Measurements from ENCODE around the gene GVQW3.

Gene GVQW3

DNA sequence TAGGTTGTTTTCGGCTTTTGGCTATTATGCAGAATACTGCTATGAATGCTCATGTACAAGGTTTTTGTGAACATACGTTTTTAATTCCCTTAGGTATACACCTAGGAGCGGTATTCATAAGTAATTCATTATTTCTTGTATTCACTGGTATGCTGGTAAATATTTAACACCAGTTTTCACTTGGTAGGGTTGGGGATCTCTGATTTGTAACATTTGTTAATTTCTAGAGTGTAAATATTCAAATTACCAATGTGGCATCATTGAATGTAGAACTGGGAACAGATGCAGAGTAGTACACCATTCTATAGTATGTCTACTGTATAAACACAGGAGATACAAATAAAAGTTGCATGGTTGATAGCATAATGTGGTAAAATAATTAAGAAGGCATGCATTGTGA, 16.3 kb downstream of the GVQW3 start:
- TF ChIP-seq KLF10 (tag by site-specific recombination; IDR thresholded peaks at IDR 0.05): no peak
- TF ChIP-seq ZSCAN30 (tag by site-specific recombination; IDR thresholded peaks at IDR 0.05): no peak
- TF ChIP-seq, protein P1, sequence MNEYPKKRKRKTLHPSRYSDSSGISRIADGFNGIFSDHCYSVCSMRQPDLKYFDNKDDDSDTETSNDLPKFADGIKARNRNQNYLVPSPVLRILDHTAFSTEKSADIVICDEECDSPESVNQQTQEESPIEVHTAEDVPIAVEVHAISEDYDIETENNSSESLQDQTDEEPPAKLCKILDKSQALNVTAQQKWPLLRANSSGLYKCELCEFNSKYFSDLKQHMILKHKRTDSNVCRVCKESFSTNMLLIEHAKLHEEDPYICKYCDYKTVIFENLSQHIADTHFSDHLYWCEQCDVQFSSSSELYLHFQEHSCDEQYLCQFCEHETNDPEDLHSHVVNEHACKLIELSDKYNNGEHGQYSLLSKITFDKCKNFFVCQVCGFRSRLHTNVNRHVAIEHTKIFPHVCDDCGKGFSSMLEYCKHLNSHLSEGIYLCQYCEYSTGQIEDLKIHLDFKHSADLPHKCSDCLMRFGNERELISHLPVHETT (tag by site-specific recombination; IDR thresholded peaks at IDR 0.05): no peak
- no peak for TF ChIP-seq ZNF239 (tag by site-specific recombination; IDR thresholded peaks at IDR 0.05)
- no peak for TF ChIP-seq ZNF211 (tag by site-specific recombination; IDR thresholded peaks at IDR 0.05; ENCODE audit: low read depth)
- no peak for TF ChIP-seq ZNF785 (tag by site-specific recombination; IDR thresholded peaks at IDR 0.05)
- no peak for TF ChIP-seq ZBTB1 (tag by site-specific recombination; IDR thresholded peaks at IDR 0.05)
- no peak for TF ChIP-seq ZNF48 (tag by site-specific recombination; IDR thresholded peaks at IDR 0.05)
- no peak for TF ChIP-seq ZNF274 (IDR thresholded peaks at IDR 0.05; ENCODE audit: low read length)
- TF ChIP-seq ZNF274 (tag by site-specific recombination; IDR thresholded peaks at IDR 0.05; ENCODE audit: borderline replicate concordance): no peak
- no peak for TF ChIP-seq WT1 (tag by site-specific recombination; IDR thresholded peaks at IDR 0.05)
- no peak for TF ChIP-seq ZNF776 (tag by site-specific recombination; IDR thresholded peaks at IDR 0.05; ENCODE audit: borderline replicate concordance)
- no peak for TF ChIP-seq SETDB1 (IDR thresholded peaks at IDR 0.05; ENCODE audit: insufficient read length, low read length)
- TF ChIP-seq ZNF121 (tag by site-specific recombination; IDR thresholded peaks at IDR 0.05): no peak
- TF ChIP-seq PRDM10 (tag by site-specific recombination; IDR thresholded peaks at IDR 0.05): no peak
- TF ChIP-seq ZFP3 (tag by site-specific recombination; IDR thresholded peaks at IDR 0.05; ENCODE audit: low read depth): no peak
- TF ChIP-seq, protein P2, sequence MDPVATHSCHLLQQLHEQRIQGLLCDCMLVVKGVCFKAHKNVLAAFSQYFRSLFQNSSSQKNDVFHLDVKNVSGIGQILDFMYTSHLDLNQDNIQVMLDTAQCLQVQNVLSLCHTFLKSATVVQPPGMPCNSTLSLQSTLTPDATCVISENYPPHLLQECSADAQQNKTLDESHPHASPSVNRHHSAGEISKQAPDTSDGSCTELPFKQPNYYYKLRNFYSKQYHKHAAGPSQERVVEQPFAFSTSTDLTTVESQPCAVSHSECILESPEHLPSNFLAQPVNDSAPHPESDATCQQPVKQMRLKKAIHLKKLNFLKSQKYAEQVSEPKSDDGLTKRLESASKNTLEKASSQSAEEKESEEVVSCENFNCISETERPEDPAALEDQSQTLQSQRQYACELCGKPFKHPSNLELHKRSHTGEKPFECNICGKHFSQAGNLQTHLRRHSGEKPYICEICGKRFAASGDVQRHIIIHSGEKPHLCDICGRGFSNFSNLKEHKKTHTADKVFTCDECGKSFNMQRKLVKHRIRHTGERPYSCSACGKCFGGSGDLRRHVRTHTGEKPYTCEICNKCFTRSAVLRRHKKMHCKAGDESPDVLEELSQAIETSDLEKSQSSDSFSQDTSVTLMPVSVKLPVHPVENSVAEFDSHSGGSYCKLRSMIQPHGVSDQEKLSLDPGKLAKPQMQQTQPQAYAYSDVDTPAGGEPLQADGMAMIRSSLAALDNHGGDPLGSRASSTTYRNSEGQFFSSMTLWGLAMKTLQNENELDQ (tag by site-specific recombination; IDR thresholded peaks at IDR 0.05; ENCODE audit: low read depth): no peak
- ChIA-PET CTCF (no interaction called here), POLR2A (no interaction called here)
- Histone ChIP-seq H3K4me3 (ENCODE audit: low read depth, low read length) (no peak overlapping the region), H3K9me3 (ENCODE audit: control insufficient read depth, insufficient read depth, low read depth, low read length) (no peaks in the 10 kb centered on the region), H3K36me3 (ENCODE audit: control insufficient read depth in 2 of 2, insufficient read depth in 1 of 2, low read length in 2 of 2) (no peaks in the 10 kb centered on the region), H3K27ac (ENCODE audit: extremely low read depth, low read depth, low read length) (no peak overlapping the region), H3K4me1 (ENCODE audit: control insufficient read depth, insufficient read depth, low read length) (no peaks in the 10 kb centered on the region)

DNA sequence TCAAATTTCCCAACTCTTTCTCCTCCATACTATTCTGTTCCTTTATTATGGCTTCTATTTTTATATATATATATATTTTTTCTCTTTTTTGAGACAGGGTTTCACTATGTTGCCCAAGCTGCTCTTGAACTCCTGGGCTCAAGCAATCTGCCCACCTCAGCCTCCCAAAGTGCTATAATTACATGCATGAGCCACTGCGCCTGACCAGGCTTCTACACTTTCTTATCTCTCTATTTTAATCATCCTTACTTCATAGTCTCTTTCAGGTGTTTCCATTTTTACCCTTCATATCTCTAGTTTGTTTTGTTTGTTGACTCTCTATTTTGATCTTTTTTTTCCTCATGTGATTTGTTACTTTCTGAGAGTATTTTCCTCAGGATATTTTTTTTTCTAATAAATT, 19.8 kb downstream of the GVQW3 start:
- no peak for TF ChIP-seq ZNF558 (tag by site-specific recombination; IDR thresholded peaks at IDR 0.05)
- ChIA-PET POLR2A (no interaction called here), CTCF (interaction anchor here (0.8 kb wide), 1 partner anchor 13 kb away, joined by 4 read pairs; no protein-coding TSS in a partner anchor)
- no peak overlapping the region for H3K27ac ChIP-seq (ENCODE audit: extremely low read depth, low read depth, low read length)
- no peaks in the 10 kb centered on the region for H3K9me3 ChIP-seq (ENCODE audit: control insufficient read depth, insufficient read depth, low read depth, low read length)
- H3K4me1 ChIP-seq (ENCODE audit: control insufficient read depth, insufficient read depth, low read length): no peaks in the 10 kb centered on the region
- H3K36me3 ChIP-seq (ENCODE audit: control insufficient read depth in 2 of 2, insufficient read depth in 1 of 2, low read length in 2 of 2): no peaks in the 10 kb centered on the region
- no peak overlapping the region for H3K4me3 ChIP-seq (ENCODE audit: low read depth, low read length)
